Suprapubic skin (tissue), 4 donors: ENCODE results near the gene AFP. TPM values are rescaled to one million over a fixed set of nuclear protein-coding genes. Genes with fewer than 3 reads are reported as not detected.

ENCODE experiments used
- DNase-seq, 2 donors: peaks; one replicate each; pipeline ENCODE4 v3.0.0-alpha.2; 2019; ENCODE audit warnings: low spot score in 2 of 2
- H3K27ac ChIP-seq: fragments of 200-600 bp; sonication (generic); one replicate; pipeline ENCODE4 v1.5.1; 2019
- H3K27me3 ChIP-seq: fragments of 200-600 bp; sonication (generic); one replicate; pipeline ENCODE4 v1.5.1; 2019
- H3K36me3 ChIP-seq: fragments of 200-600 bp; sonication (generic); one replicate; pipeline ENCODE4 v1.5.1; 2019
- H3K4me1 ChIP-seq: fragments of 200-600 bp; sonication (generic); one replicate; pipeline ENCODE4 v1.5.1; 2019
- H3K4me3 ChIP-seq: fragments of 200-600 bp; sonication (generic); one replicate; pipeline ENCODE4 v1.5.1; 2019; ENCODE audit warnings: mild to moderate bottlenecking
- H3K9me3 ChIP-seq: fragments of 200-600 bp; sonication (generic); one replicate; pipeline ENCODE4 v1.5.1; 2019
- CTCF ChIP-seq, 2 donors: fragments of 200-600 bp in 1 of 2; fragments of 450-650 bp in 1 of 2; sonication (generic) in 1 of 2; IDR thresholded peaks; one replicate each; pipeline ENCODE4 v1.5.1; 2016 to 2019; ENCODE audit warnings: antibody characterized with exemption in 2 of 2, mild to moderate bottlenecking in 1 of 2, moderate library complexity in 1 of 2
- EP300 ChIP-seq: sonication (generic); formaldehyde crosslinking; IDR thresholded peaks from one replicate; pipeline ENCODE4 v1.6.1; 2017; ENCODE audit warnings: antibody characterized with exemption
- POLR2A ChIP-seq, 2 donors: fragments of 450-650 bp; IDR thresholded peaks; one replicate each; pipeline ENCODE4 v1.6.1; 2017; ENCODE audit warnings: antibody characterized with exemption in 2 of 2, mild to moderate bottlenecking in 2 of 2, moderate library complexity in 2 of 2
- POLR2AphosphoS5 ChIP-seq, 3 donors: sonication (generic); formaldehyde crosslinking; IDR thresholded peaks; one replicate each; pipeline ENCODE4 v1.6.1; 2017; ENCODE audit warnings: antibody characterized with exemption in 3 of 3
- WGBS: methylation state at CpG from one replicate; pipeline ENCODE4 v1.1.5; 2018; 5-methylcytosine and 5-hydroxymethylcytosine counted together
- total RNA-seq, 4 donors: library from RNA; depleted of rRNA; stranded (reverse); fragments of >200 nt; gene quantifications; one replicate each; pipeline ENCODE4 v1.1.0, GENCODE V29; 2016

AFP gene
- total RNA-seq, 4 donors from 2014 or later, result not detected

DNA sequence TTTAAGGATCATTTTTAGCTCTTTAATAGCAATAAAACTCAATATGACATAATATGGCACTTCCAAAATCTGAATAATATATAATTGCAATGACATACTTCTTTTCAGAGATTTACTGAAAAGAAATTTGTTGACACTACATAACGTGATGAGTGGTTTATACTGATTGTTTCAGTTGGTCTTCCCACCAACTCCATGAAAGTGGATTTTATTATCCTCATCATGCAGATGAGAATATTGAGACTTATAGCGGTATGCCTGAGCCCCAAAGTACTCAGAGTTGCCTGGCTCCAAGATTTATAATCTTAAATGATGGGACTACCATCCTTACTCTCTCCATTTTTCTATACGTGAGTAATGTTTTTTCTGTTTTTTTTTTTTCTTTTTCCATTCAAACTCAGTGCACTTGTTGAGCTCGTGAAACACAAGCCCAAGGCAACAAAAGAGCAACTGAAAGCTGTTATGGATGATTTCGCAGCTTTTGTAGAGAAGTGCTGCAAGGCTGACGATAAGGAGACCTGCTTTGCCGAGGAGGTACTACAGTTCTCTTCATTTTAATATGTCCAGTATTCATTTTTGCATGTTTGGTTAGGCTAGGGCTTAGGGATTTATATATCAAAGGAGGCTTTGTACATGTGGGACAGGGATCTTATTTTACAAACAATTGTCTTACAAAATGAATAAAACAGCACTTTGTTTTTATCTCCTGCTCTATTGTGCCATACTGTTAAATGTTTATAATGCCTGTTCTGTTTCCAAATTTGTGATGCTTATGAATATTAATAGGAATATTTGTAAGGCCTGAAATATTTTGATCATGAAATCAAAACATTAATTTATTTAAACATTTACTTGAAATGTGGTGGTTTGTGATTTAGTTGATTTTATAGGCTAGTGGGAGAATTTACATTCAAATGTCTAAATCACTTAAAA is 16.6 kb upstream of the AFP start:
- 72% methylated on average over 7 of the region's 7 CpGs for WGBS
- no peak for DNase-seq
- Histone ChIP-seq H3K27me3 (no peaks in the 10 kb centered on the region), H3K4me1 (no peaks in the 10 kb centered on the region), H3K27ac (no peak overlapping the region), H3K36me3 (no peaks in the 10 kb centered on the region), H3K9me3 (no peaks in the 10 kb centered on the region), H3K4me3 (no peak overlapping the region)
- TF ChIP-seq POLR2A (IDR thresholded peaks at IDR 0.05) (no peak), POLR2AphosphoS5 (IDR thresholded peaks at IDR 0.05) (no peak), EP300 (no peak), CTCF (IDR thresholded peaks at IDR 0.05) (no peak)

GRCh38 chr4:73420615-73421014 is 15.4 kb upstream of the AFP start:
- Histone ChIP-seq H3K27me3 (no peaks in the 10 kb centered on the region), H3K4me3 (no peak overlapping the region), H3K36me3 (no peaks in the 10 kb centered on the region), H3K4me1 (no peaks in the 10 kb centered on the region), H3K27ac (no peak overlapping the region), H3K9me3 (no peaks in the 10 kb centered on the region)
- DNase-seq, result no peak
- TF ChIP-seq EP300, result no peak
- 70% methylated on average over 2 of the region's 2 CpGs for WGBS

DNA sequence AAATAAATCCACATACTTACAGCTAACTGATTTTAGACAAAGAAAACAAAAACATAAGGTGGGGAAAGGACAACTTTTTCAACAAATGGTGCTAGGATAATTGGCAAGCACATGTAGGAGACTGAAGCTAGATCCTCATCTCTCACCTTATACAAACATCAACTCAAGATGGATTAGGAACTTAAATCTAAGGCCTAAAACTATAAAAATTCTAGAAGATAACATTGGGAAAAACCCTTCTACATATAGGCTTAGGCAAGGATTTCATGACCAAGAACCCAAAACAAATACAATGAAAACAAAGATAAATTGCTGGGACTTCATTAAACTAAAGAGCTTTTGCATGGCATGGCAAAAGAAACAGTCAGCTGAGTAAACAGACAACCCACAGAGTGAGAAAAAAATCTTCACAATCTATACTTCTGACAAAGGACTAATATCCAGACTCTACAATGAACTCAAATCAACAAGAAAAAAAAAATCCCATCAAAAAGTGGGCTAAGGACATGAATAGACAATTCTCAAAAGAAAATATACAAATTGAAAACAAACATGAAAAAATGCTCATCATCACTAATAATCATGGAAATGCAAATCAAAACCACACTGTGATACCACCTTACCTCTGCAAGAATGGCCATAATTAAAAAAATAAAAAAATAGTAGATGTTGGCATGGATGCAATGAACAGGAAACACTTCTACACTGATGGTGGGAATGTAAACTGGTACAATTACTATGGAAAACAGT is 14.1 kb upstream of the AFP start:
- no peak for TF ChIP-seq CTCF (IDR thresholded peaks at IDR 0.05)
- no peak for TF ChIP-seq POLR2AphosphoS5 (IDR thresholded peaks at IDR 0.05)
- TF ChIP-seq EP300, result no peak
- no peak for TF ChIP-seq POLR2A (IDR thresholded peaks at IDR 0.05)
- no peak overlapping the region for H3K4me3 ChIP-seq

GRCh38 chr4:73422458-73422752 is 13.6 kb upstream of the AFP start:
- Histone ChIP-seq H3K9me3 (no peaks in the 10 kb centered on the region), H3K27me3 (no peaks in the 10 kb centered on the region)

More for the DNA sequence above, 14.1 kb upstream of the AFP start:
- DNase-seq, result no peak
- H3K9me3 ChIP-seq, result no peaks in the 10 kb centered on the region
- no peaks in the 10 kb centered on the region for H3K36me3 ChIP-seq
- no peaks in the 10 kb centered on the region for H3K27me3 ChIP-seq
- H3K4me1 ChIP-seq, result no peaks in the 10 kb centered on the region
- no peak overlapping the region for H3K27ac ChIP-seq

DNA sequence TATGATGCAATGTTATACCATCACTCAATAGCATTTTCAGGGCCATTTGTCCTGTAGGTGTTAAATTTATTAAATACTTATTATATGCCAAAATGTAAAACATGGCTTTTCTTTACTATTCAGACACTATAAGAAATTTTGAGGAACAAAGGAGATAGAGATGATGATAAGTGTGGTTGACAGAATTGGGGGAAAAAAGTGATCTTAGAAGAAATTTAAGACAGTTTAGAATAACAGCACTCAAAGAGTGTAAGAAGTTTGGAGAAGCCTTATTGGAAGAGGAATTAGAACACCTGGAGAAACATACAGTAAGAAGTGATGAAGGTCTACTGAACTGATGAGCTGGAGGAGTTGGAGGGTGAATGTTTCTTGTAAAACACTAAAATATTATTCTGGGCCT is 12.8 kb upstream of the AFP start:
- Histone ChIP-seq H3K4me3 (no peak overlapping the region), H3K36me3 (no peaks in the 10 kb centered on the region), H3K9me3 (no peaks in the 10 kb centered on the region), H3K4me1 (no peaks in the 10 kb centered on the region), H3K27me3 (no peaks in the 10 kb centered on the region), H3K27ac (no peak overlapping the region)
- DNase-seq, result no peak
- no peak for TF ChIP-seq CTCF (IDR thresholded peaks at IDR 0.05)
- TF ChIP-seq POLR2AphosphoS5 (IDR thresholded peaks at IDR 0.05), result no peak
- TF ChIP-seq POLR2A (IDR thresholded peaks at IDR 0.05), result no peak
- no peak for TF ChIP-seq EP300

More at GRCh38 chr4:73422458-73422752, 13.6 kb upstream of the AFP start:
- Histone ChIP-seq H3K36me3 (no peaks in the 10 kb centered on the region), H3K4me1 (no peaks in the 10 kb centered on the region), H3K27ac (no peak overlapping the region), H3K4me3 (no peak overlapping the region)
- 70% methylated on average over 4 of the region's 4 CpGs for WGBS
- no peak for TF ChIP-seq EP300
- TF ChIP-seq CTCF (IDR thresholded peaks at IDR 0.05), result no peak
- TF ChIP-seq POLR2A (IDR thresholded peaks at IDR 0.05), result no peak
- no peak for TF ChIP-seq POLR2AphosphoS5 (IDR thresholded peaks at IDR 0.05)
- DNase-seq, result no peak
